ENCODE data around the gene SLC18A2.

The SLC18A2 gene

DNA sequence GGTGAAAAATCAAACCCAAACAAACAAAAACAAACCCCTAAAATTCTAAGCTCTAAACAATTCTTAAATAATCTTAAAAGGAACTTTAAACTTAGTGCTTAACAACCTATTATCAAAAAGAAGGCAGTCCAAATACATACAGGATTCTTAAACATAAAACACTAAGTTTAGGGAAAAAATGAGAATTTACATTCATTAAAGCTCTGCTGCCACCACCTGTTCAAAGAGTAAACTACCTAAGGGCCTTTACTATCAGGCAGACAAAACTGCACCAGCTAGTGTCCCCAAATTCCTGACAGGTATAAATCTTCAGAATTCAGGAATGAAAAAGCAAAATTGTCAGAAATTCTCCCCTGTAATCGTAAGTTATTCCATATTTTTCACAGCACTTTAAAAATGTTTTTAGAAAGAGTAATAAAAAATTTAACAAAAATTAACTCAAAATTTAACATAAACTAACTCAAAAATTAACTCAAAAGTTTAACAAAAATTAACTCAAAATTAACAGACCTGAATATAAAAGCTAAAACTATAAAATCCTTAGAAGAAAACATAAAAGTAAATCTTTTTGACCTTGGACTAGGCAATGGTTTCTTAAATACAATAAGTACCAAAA is 79.2 kb downstream of the SLC18A2 start:
- DNase-seq: no peak

GRCh38 chr10:117322260-117322659 is 81.3 kb downstream of the SLC18A2 start:
- no peak for DNase-seq

- no peak for DNase-seq
These were observed 83.5 kb downstream of the SLC18A2 start for GRCh38 chr10:117324367-117324766.

GRCh38 chr10:117327262-117327661 is 86.3 kb downstream of the SLC18A2 start:
- DNase-seq: no peak
